Activated T-cell treated with anti-CD3 and anti-CD28 coated beads, Interleukin-2, amount 50 U/mL, for 4 hours (primary cell): ENCODE measurements around the gene TMEM270. TPM values are rescaled to one million over a fixed set of nuclear protein-coding genes. Genes with fewer than 3 reads are reported as not detected.
"Not testable (repeated sequence)": the region's sequence is repeated elsewhere in the genome, so short reads cannot be mapped to it uniquely, and the experiment has no call there.

Source experiments
- ATAC-seq, 2 donors: fragments of 200-7000 bp; cut with Tn5 transposase; one replicate each; pipeline ENCODE4 v1.10.0; 2021
- DNase-seq: peaks from one replicate; pipeline ENCODE4 v3.0.0-alpha.2; 2020
- H3K27me3 Mint-ChIP-seq: one replicate; pipeline ENCODE4 v1.8.0; 2021; ENCODE audit warnings: low read depth, mixed read lengths
- H3K36me3 Mint-ChIP-seq: one replicate; pipeline ENCODE4 v1.8.0; 2022; ENCODE audit warnings: mixed read lengths; ENCODE audit not compliant: insufficient read depth
- H3K4me1 Mint-ChIP-seq: one replicate; pipeline ENCODE4 v1.8.0; 2021; ENCODE audit warnings: low read depth, mixed read lengths
- H3K4me3 Mint-ChIP-seq: one replicate; pipeline ENCODE4 v1.8.0; 2021; ENCODE audit warnings: mild to moderate bottlenecking, moderate library complexity, mixed read lengths
- H3K9me3 Mint-ChIP-seq: one replicate; pipeline ENCODE4 v1.8.0; 2021; ENCODE audit warnings: mixed read lengths
- total RNA-seq, 3 donors: library from RNA; stranded (reverse); gene quantifications; one replicate each; pipeline ENCODE4 v1.2.1, GENCODE V29; 2021

The TMEM270 gene
- not detected for total RNA-seq

- ATAC-seq, result no peak
- no peaks in the 10 kb centered on the region for H3K4me1 Mint-ChIP-seq
- no peaks in the 10 kb centered on the region for H3K9me3 Mint-ChIP-seq
These were observed at the start of gene TMEM270 for GRCh38 chr7:73860859-73861258. Gene TMEM270, plus strand, starts transcription at chr7:73861159. Its CDS starts 36 bp downstream, at chr7:73861195.

GRCh38 chr7:73811760-73812168 lies 49.2 kb upstream of the TMEM270 start:
- H3K4me3 Mint-ChIP-seq, result no peak overlapping the region
- no peaks in the 10 kb centered on the region for H3K36me3 Mint-ChIP-seq
- ATAC-seq (peak; percentile 77 to 88), DNase-seq (peak; percentile 41)
- H3K9me3 Mint-ChIP-seq, result peaks cover 3% of the 10 kb centered on the region
- H3K27me3 Mint-ChIP-seq, result peaks cover 14% of the 10 kb centered on the region
- no peaks in the 10 kb centered on the region for H3K4me1 Mint-ChIP-seq

More at GRCh38 chr7:73860859-73861258, at the start of gene TMEM270:
- Mint-ChIP-seq H3K36me3 (no peaks in the 10 kb centered on the region), H3K27me3 (peaks cover 17% of the 10 kb centered on the region), H3K4me3 (no peak within 1 kb of the TSS)
- no peak for DNase-seq

- no peak for ATAC-seq
- Mint-ChIP-seq H3K9me3 (peaks cover 3% of the 10 kb centered on the region), H3K36me3 (no peaks in the 10 kb centered on the region), H3K4me1 (no peaks in the 10 kb centered on the region), H3K4me3 (no peak overlapping the region), H3K27me3 (peaks cover 15% of the 10 kb centered on the region)
- DNase-seq, result no peak
These were observed 48.0 kb upstream of the TMEM270 start for GRCh38 chr7:73812996-73813395.

- Mint-ChIP-seq H3K27me3 (peaks cover 17% of the 10 kb centered on the region), H3K4me1 (no peaks in the 10 kb centered on the region), H3K4me3 (no peak overlapping the region), H3K36me3 (no peaks in the 10 kb centered on the region), H3K9me3 (peaks cover 3% of the 10 kb centered on the region)
- ATAC-seq (no peak), DNase-seq (no peak)
These were observed 45.5 kb upstream of the TMEM270 start for GRCh38 chr7:73815436-73815835.

GRCh38 chr7:73817121-73817520 lies 43.8 kb upstream of the TMEM270 start:
- no peak for ATAC-seq
- Mint-ChIP-seq H3K4me3 (no peak overlapping the region), H3K4me1 (no peaks in the 10 kb centered on the region), H3K36me3 (no peaks in the 10 kb centered on the region), H3K27me3 (peaks cover 16% of the 10 kb centered on the region), H3K9me3 (peaks cover 3% of the 10 kb centered on the region)
- no peak for DNase-seq

- no peaks in the 10 kb centered on the region for H3K9me3 Mint-ChIP-seq
- no peaks in the 10 kb centered on the region for H3K36me3 Mint-ChIP-seq
- no peak for DNase-seq
- H3K4me1 Mint-ChIP-seq, result no peaks in the 10 kb centered on the region
- peaks cover 8% of the 10 kb centered on the region for H3K27me3 Mint-ChIP-seq
- no peak overlapping the region for H3K4me3 Mint-ChIP-seq
- no peak for ATAC-seq
These were observed 40.9 kb upstream of the TMEM270 start for GRCh38 chr7:73820013-73820412.

- H3K27me3 Mint-ChIP-seq, DNase-seq, H3K4me3 Mint-ChIP-seq, H3K36me3 Mint-ChIP-seq, H3K4me1 Mint-ChIP-seq, ATAC-seq, H3K9me3 Mint-ChIP-seq: not testable (repeated sequence)
These were observed 39.2 kb upstream of the TMEM270 start for GRCh38 chr7:73821597-73822285.

- Mint-ChIP-seq H3K4me1 (peaks cover 11% of the 10 kb centered on the region), H3K27me3 (peaks cover 3% of the 10 kb centered on the region), H3K4me3 (no peak overlapping the region), H3K9me3 (no peaks in the 10 kb centered on the region), H3K36me3 (no peaks in the 10 kb centered on the region)
- DNase-seq, result no peak
- no peak for ATAC-seq
These were observed 38.4 kb upstream of the TMEM270 start for GRCh38 chr7:73822319-73823173.

GRCh38 chr7:73823257-73823656 lies 37.7 kb upstream of the TMEM270 start:
- no peaks in the 10 kb centered on the region for H3K9me3 Mint-ChIP-seq
- no peaks in the 10 kb centered on the region for H3K36me3 Mint-ChIP-seq
- ATAC-seq (no peak), DNase-seq (no peak)
- peaks cover 16% of the 10 kb centered on the region for H3K4me1 Mint-ChIP-seq
- H3K27me3 Mint-ChIP-seq, result no peaks in the 10 kb centered on the region
- no peak overlapping the region for H3K4me3 Mint-ChIP-seq

- peaks cover 24% of the 10 kb centered on the region for H3K4me1 Mint-ChIP-seq
- ATAC-seq (no peak), DNase-seq (no peak)
- no peak overlapping the region for H3K4me3 Mint-ChIP-seq
- H3K36me3 Mint-ChIP-seq, result no peaks in the 10 kb centered on the region
- H3K9me3 Mint-ChIP-seq, result no peaks in the 10 kb centered on the region
- H3K27me3 Mint-ChIP-seq, result peaks cover 2% of the 10 kb centered on the region
These were observed 36.9 kb upstream of the TMEM270 start for GRCh38 chr7:73823873-73824592.

- no peak overlapping the region for H3K4me3 Mint-ChIP-seq
- ATAC-seq (no peak), DNase-seq (no peak)
- H3K9me3 Mint-ChIP-seq, result no peaks in the 10 kb centered on the region
- H3K36me3 Mint-ChIP-seq, result no peaks in the 10 kb centered on the region
- H3K4me1 Mint-ChIP-seq, result peaks cover 24% of the 10 kb centered on the region
- H3K27me3 Mint-ChIP-seq, result peaks cover 2% of the 10 kb centered on the region
These were observed 36.0 kb upstream of the TMEM270 start for GRCh38 chr7:73824986-73825385.

GRCh38 chr7:73827567-73828106 lies 33.3 kb upstream of the TMEM270 start:
- DNase-seq, result no peak
- no peak overlapping the region for H3K4me3 Mint-ChIP-seq

GRCh38 chr7:73828107-73828803 lies 32.7 kb upstream of the TMEM270 start:
- Mint-ChIP-seq H3K4me3 (no peak overlapping the region), H3K4me1 (peaks cover 24% of the 10 kb centered on the region)

More at GRCh38 chr7:73827567-73828106, 33.3 kb upstream of the TMEM270 start:
- ATAC-seq, result peak; percentile 11 to 31
- H3K9me3 Mint-ChIP-seq, result no peaks in the 10 kb centered on the region
- H3K36me3 Mint-ChIP-seq, result no peaks in the 10 kb centered on the region
- peaks cover 24% of the 10 kb centered on the region for H3K4me1 Mint-ChIP-seq
- peaks cover 2% of the 10 kb centered on the region for H3K27me3 Mint-ChIP-seq

GRCh38 chr7:73828972-73829371 lies 32.0 kb upstream of the TMEM270 start:
- Mint-ChIP-seq H3K27me3 (peaks cover 2% of the 10 kb centered on the region), H3K4me1 (peaks cover 24% of the 10 kb centered on the region), H3K9me3 (no peaks in the 10 kb centered on the region), H3K36me3 (no peaks in the 10 kb centered on the region), H3K4me3 (no peak overlapping the region)
- DNase-seq (no peak), ATAC-seq (no peak)

More at GRCh38 chr7:73828107-73828803, 32.7 kb upstream of the TMEM270 start:
- Mint-ChIP-seq H3K9me3 (no peaks in the 10 kb centered on the region), H3K36me3 (no peaks in the 10 kb centered on the region), H3K27me3 (peaks cover 2% of the 10 kb centered on the region)
- DNase-seq, result no peak
- ATAC-seq, result peak; percentile 62 to 68
